ENCODE data around the gene NOCT.
"Not testable (repeated sequence)": the region's sequence is repeated elsewhere in the genome, so short reads cannot be mapped to it uniquely, and the experiment has no call there.

NOCT gene

DNA sequence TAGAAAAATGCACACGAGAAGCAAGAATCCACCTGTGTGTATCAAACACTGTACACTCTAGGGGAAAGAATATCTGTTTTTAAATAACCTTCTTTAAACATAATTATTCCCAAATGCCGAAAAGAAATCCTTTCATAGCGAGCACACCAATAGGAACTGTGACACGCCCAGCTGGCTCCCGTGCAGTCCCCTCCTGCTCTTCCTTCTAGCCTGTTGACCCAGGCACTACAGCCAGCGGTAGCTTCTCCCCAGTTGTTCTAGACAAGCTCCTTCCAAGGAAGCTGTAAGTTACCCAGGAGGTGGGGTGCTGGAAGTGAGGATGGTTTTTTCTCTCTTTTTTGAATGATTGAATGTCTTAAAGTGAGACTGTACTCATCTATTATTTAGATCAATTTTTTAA, 19.5 kb upstream of the NOCT start:
- TF ChIP-seq POLR2A (IDR thresholded peaks at IDR 0.05; ENCODE audit: low read length) = no peak
- TF ChIP-seq GATA1 (IDR thresholded peaks at IDR 0.05; ENCODE audit: low read depth, low read length) = no peak
- DNase-seq = no peak

DNA sequence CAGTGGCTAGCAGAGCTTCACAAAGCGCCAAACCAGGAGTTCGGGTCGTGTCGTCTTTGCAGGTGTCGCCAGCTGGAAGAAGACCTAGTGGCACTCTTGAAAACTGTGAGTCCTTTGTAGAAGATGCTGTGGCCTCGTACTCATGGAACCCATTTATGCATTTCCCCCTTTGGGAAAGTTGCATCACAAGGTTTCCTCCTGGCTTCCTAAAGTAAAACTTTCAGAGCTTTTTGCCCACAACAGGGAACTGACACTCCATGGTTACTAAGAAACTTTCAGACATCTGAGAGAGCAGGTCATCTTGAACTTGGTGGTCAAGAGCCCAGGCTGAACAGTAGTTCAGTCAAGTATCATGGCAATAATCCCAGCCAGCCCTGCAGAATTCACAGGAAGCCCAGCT, 15.9 kb upstream of the NOCT start:
- TF ChIP-seq GATA1 (IDR thresholded peaks at IDR 0.05; ENCODE audit: low read depth, low read length) (no peak), POLR2A (IDR thresholded peaks at IDR 0.05; ENCODE audit: low read length) (no peak)
- DNase-seq = no peak

DNA sequence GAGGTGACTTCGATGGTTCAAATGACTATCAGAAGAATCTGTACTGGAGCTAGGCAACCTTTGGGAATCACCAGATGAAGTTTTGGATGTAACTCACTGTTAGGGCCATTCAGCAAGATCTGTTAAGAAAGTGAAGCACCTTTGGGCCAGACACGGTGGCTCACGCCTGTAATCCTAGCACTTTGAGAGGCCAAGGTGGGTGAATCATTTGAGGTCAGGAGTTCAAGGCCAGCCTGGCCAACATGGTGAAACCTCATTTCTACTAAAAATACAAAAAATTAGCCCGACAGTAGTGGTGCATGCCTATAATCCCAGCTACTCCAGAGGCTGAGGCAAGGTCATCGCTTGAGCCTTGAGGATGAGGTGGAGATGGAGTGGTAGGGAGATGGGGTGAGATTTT, 15.4 kb upstream of the NOCT start:
- DNase-seq = not testable (repeated sequence)

DNA sequence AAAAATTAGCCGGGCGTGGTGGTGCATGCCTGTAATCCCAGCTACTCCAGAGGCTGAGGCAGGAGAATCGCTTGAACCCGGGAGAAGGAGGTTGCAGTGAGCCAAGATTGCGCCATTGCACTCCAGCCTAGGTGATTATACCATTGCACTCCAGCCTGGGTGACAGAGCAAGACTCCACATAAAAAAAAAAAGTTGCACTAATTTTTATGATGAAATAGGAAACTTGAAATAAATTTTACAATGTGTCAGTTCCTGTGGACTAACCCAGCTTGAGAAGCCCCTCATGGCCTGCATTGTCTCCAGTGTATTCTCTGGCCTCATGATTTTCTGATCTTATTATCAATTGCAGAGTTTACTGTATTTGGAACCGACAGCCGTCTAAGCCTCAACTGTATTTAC, 14.2 kb upstream of the NOCT start:
- not testable (repeated sequence) for DNase-seq

DNA sequence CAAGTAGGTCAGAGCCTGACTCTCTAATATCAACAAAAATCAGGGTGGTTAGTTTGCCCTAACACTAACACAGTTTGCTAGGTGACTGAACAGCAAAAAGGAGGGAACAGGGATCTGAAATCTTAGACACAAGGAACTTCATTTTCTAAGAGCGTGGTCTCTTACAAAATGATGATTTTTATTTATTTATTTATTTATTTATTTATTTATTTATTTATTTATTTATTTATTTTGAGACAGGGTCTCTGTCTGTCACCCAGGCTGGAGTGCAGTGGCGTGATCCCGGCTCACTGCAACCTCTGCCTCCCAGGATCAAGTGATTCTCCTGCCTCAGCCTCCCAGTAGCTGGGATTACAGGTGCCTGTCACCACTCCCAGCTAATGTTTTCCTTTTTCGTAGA, 11.9 kb upstream of the NOCT start:
- DNase-seq = not testable (repeated sequence)

DNA sequence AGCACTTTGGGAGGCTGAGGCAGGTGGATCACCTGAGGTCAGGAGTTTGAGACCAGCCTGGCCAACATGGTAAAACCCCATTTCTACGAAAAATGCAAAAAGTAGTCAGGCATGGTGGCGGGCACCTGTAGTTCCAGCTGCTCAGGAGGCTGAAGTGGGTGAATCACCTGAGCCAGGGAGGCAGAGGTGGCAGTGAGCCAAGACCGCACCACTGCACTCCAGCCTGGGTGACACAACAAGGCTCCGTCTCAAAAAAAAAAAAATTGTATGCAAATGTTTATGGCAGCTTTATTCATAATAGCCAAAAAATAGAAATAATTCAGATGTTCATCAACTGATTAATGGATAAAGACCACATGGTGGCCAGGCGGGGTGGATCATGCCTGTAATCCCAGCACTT, 9.8 kb upstream of the NOCT start:
- TF ChIP-seq POLR2A (IDR thresholded peaks at IDR 0.05; ENCODE audit: low read length) (no peak), GATA1 (IDR thresholded peaks at IDR 0.05; ENCODE audit: low read depth, low read length) (no peak)
- no peak for DNase-seq

DNA sequence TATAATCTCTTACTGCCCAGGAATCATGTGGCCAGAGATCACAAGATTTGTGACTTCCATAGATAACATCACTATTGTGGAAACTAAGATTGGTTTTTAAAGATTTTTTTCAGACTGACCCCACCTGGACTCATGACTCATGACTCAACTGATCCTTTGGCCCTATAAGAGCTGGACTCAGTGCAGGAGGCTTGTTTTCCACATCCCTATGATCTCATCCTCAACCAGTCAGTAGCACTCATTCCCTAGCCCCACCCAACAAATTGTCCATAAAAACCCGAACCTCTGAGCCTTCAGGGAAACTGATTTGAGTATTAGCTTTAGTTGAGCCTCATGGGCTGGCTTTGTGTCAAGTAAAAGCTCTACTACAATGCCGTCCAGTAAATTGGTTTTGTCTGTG, 7.9 kb upstream of the NOCT start:
- no peak for DNase-seq
- TF ChIP-seq GATA1 (IDR thresholded peaks at IDR 0.05; ENCODE audit: low read depth, low read length) = no peak

DNA sequence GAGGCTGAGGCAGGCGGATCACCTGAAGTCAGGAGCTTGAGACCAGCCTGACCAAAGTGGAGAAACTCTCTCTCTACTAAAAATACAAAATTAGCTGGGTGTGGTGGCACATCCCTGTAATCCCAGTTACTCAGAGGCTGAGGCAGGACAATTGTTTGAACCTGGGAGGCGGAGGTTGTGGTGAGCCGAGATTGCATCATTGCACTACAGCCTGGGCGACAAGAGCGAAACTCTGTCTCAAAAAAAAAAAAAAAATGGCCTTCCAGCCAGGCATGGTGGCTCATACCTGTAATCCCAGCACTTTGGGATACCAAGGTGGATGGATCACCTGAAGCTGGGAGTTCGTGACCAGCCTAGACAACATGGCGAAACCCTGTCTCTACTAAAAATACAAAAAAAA, 7.3 kb upstream of the NOCT start:
- not testable (repeated sequence) for DNase-seq

DNA sequence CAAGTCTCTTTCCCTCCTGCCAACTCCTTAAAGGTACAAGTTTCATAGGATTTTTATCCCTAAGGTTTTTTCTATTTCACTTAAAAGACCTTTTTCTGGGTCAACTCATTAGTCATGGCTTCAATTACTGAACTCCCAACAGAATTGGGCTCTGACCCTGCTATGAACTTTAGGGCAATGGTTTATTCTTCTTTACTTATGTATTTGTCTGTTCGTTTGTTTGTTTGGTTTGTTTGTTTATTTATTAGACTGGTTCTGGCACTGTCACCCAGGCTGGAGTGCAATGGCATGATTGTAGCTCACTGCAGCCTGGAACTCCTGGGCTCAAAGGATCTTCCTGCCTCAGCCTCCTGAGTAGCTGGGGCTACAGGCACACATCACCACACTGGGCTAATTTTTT, 5.9 kb upstream of the NOCT start:
- TF ChIP-seq GATA1 (IDR thresholded peaks at IDR 0.05; ENCODE audit: low read depth, low read length) (no peak), POLR2A (IDR thresholded peaks at IDR 0.05; ENCODE audit: low read length) (no peak)
- no peak for DNase-seq

DNA sequence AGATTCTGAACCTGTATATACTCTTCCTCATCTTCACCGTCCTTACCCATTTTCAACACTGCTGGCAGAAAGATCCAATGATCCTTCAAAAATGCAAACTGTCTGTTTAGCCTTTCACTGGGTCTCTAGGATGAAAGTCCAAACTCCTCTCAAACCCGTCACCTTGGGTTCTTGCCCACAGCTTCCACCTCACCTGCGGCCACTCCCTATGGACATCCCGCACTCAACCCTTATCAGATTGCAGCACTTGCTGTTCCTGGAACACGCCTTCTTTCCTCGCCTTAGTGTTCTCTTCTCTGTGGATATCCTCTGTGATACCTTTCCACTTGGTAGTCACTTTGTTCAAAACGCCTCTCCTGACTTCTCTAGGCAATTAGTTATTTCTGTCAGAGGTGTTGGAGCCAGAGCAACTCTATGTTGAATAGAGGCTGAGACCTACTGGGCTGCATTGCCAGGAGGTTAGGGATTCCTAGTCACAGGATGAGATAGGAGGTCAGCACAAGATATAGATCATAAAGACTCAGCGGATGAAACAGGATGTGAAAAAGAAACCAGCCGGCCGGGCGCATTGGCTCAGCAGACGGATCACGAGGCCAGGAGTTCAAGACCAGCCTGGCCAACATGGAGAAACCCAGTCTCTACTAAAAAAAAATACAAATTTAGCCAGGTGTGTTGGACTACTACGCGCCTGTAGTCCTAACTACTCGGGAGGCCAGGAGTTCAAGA, 4.2 kb upstream of the NOCT start:
- no peak for DNase-seq
- TF ChIP-seq GATA1 (IDR thresholded peaks at IDR 0.05; ENCODE audit: low read depth, low read length) (no peak), POLR2A (IDR thresholded peaks at IDR 0.05; ENCODE audit: low read length) (no peak)

DNA sequence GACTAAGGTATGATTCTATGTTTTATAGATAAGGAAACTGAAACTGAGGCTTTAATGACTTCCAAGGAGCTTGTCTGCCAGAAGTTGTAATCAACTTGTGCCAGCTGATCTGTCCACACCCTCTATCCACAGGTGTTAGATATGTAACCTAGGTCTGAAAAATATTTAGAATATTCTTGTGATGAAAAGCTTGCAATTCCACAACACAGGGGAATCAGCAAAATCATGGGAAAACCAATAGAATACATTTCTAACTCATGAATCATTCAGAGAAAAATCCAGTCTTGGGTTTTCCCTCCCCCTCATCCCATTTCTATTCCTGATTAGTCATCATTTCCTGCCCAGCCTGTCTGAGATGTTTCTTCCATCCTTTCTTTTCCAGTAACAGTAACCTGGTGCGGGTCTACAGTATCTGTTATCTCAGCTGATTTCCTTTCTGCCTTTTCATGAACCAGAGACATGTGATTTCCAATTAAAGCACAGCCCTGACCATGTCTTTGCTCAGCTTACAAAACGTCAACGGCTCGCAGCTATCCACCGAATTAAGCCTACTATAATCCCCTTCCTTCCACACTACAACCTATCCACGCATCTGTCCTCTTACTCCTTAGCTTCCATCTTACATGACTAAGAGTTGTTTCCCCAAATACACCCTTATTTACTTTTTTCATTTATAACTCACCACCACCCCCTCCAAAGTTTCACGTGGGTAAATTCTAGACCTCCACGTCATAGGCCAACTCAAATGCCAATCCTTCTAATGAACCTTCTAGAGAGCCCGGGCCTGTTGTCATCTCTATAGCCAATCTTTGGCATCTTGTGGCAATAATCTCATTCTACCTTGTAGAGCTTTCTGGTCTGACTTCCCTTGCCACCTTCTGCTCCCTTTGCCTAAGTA, 961 bp upstream of the NOCT start:
- TF ChIP-seq POLR2A (IDR thresholded peaks at IDR 0.05; ENCODE audit: low read length) (no peak), GATA1 (IDR thresholded peaks at IDR 0.05; ENCODE audit: low read depth, low read length) (no peak)
- DNase-seq = peak; percentile 74 to 83

DNA sequence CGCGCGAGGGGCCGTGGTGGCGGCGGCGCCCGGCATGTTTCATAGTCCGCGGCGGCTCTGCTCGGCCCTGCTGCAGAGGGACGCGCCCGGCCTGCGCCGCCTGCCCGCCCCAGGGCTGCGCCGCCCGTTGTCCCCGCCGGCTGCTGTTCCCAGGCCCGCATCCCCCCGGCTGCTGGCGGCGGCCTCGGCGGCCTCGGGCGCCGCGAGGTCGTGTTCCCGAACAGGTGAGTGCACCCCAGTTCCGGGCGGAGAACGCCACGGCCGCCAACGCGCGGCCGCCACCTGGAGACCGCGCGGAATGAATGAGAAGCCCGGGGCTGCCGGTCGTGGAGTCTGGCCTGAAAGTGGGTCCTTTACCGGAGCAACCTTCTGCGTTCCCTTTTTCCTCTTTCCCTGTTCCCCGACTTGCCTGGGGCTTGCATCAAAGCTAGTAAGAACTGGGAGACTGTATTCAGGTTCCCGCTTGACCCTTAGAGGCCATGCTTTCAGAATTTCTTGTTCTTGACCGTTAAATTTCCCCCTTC, 429 bp downstream of the NOCT start:
- TF ChIP-seq GATA1 (IDR thresholded peaks at IDR 0.05; ENCODE audit: low read depth, low read length) (no peak), POLR2A (IDR thresholded peaks at IDR 0.05; ENCODE audit: low read length) (peak; percentile 67)
- DNase-seq = peak; percentile 69 to 78

DNA sequence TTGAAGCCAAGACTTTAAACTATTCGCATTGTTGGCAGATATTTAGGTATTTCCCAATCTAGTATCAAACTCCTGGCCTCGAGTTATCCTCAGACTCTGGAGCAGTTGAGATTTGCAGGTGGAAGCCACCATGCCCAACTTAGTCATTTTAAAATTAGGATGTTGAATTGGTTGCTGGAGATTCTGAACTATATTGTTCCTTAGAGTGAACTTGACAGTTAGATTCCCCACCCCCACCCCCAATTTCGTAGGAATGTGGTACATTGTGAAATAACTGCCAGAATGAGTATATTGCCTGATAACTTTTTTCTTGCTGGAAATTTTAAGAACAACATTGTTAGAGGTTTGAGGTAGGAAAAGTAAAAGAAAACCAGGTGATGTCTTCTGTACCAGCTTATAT, 2.3 kb downstream of the NOCT start:
- no peak for DNase-seq
- no peak for TF ChIP-seq GATA1 (IDR thresholded peaks at IDR 0.05; ENCODE audit: low read depth, low read length)
- no peak for TF ChIP-seq POLR2A (IDR thresholded peaks at IDR 0.05; ENCODE audit: low read length)

DNA sequence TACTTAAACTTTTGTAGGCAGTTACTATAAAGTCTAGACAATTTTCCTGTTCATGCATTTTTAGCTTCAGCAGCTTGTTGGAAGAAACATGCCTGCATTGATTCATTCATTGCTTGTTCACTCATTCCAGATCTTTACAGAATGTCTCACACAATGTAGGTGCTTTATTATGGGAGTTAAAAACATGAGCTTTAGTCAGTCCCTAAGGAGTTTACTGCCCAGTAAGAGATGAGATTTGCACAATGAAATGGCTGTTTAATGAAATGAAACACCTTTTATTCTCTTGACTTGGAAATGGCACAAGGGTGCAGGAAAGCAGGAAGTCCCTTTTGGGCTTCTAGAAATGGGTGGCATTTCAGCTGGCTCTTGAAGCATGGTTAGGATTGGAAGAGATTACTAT, 2.9 kb downstream of the NOCT start:
- TF ChIP-seq POLR2A (IDR thresholded peaks at IDR 0.05; ENCODE audit: low read length) (no peak), GATA1 (IDR thresholded peaks at IDR 0.05; ENCODE audit: low read depth, low read length) (no peak)
- no peak for DNase-seq

All from erythroblast (primary cell).